GM12878 (cell line): Measurements from ENCODE around the gene SPTAN1.

ENCODE experiments used
- CEBPB ChIP-seq, 2 experiments: fragments of 150-350 bp in 1 of 2; IDR thresholded peaks; 2 replicates each; pipeline ENCODE4 v1.6.1; 2012 to 2014; ENCODE audit warnings: low read depth in 2 of 2, low read length in 2 of 2, borderline replicate concordance in 1 of 2, inconsistent platforms in 1 of 2
- CTCF ChIP-seq, 3 experiments: IDR thresholded peaks in 2 of 3; conservative IDR thresholded peaks in 1 of 3; 2 replicates each; pipeline ENCODE4 v1.5.1; 2011; ENCODE audit warnings: low read depth in 3 of 3, low read length in 3 of 3, mild to moderate bottlenecking in 3 of 3, control low read depth in 2 of 3, moderate library complexity in 2 of 3, inconsistent platforms in 1 of 3, mixed read lengths in 1 of 3; ENCODE audit not compliant: control insufficient read depth in 2 of 3, insufficient read depth in 1 of 3; ENCODE audit errors: extremely low read depth in 1 of 3
- FOXK2 ChIP-seq: fragments of 450-650 bp; IDR thresholded peaks from 2 replicates; pipeline ENCODE4 v1.6.1; 2017; ENCODE audit warnings: mild to moderate bottlenecking, moderate library complexity
- MAX ChIP-seq: IDR thresholded peaks from 2 replicates; pipeline ENCODE4 v1.6.1; 2012; ENCODE audit warnings: low read depth, low read length, improper control_type of control experiment
- NR2C2 ChIP-seq: IDR thresholded peaks from 2 replicates; pipeline ENCODE4 v1.6.1; 2011; ENCODE audit warnings: borderline replicate concordance, low read depth; ENCODE audit not compliant: control insufficient read depth, insufficient read length
- PBX3 ChIP-seq: IDR thresholded peaks from 2 replicates; pipeline ENCODE4 v1.6.1; 2011; ENCODE audit warnings: mild to moderate bottlenecking, low read depth, low read length, moderate library complexity; ENCODE audit not compliant: insufficient replicate concordance
- POLR2A ChIP-seq: IDR thresholded peaks from 2 replicates; pipeline ENCODE4 v1.6.1; 2011; ENCODE audit warnings: low read depth, mild to moderate bottlenecking, low read length
- POLR2AphosphoS5 ChIP-seq: IDR thresholded peaks from 2 replicates; pipeline ENCODE4 v1.6.1; 2011; ENCODE audit warnings: mild to moderate bottlenecking, low read length, inconsistent platforms
- RAD21 ChIP-seq: IDR thresholded peaks from 2 replicates; pipeline ENCODE4 v1.6.1; 2011; ENCODE audit warnings: mild to moderate bottlenecking, low read depth, low read length, moderate library complexity; ENCODE audit not compliant: insufficient read depth
- RCOR1 ChIP-seq: conservative IDR thresholded peaks from 2 replicates; pipeline ENCODE4 v1.6.1; 2012; ENCODE audit warnings: low read depth, low read length, improper control_type of control experiment
- SIN3A ChIP-seq: IDR thresholded peaks from 2 replicates; pipeline ENCODE4 v1.6.1; 2012; ENCODE audit warnings: low read depth, low read length, improper control_type of control experiment
- SREBF2 ChIP-seq: IDR thresholded peaks from 2 replicates; pipeline ENCODE4 v1.6.1; 2012; ENCODE audit warnings: mild to moderate bottlenecking, low read length
- TAF1 ChIP-seq: IDR thresholded peaks from 2 replicates; pipeline ENCODE4 v1.6.1; 2011; ENCODE audit warnings: mild to moderate bottlenecking, low read depth, low read length, borderline replicate concordance
- ZBTB4 ChIP-seq: fragments of 450-650 bp; formaldehyde crosslinking; IDR thresholded peaks from 2 replicates; pipeline ENCODE4 v1.4.0; 2022; ENCODE audit warnings: mild to moderate bottlenecking, moderate library complexity

- TF ChIP-seq TAF1 = no peak
- TF ChIP-seq CTCF (IDR thresholded peaks at IDR 0.05 in 2 of 3, conservative IDR thresholded peaks at IDR 0.05 in 1 of 3; ENCODE audit: control insufficient read depth in 2 of 3, extremely low read depth in 1 of 3, insufficient read depth in 1 of 3, low read depth in 3 of 3, low read length in 3 of 3) = no peak
- no peak for TF ChIP-seq POLR2A
- TF ChIP-seq CEBPB (IDR thresholded peaks at IDR 0.05; ENCODE audit: borderline replicate concordance in 1 of 2, low read depth in 2 of 2, low read length in 2 of 2) = no peak
- no peak for TF ChIP-seq SREBF2
- no peak for TF ChIP-seq FOXK2
- TF ChIP-seq RAD21 = no peak
- no peak for TF ChIP-seq RCOR1
- no peak for TF ChIP-seq POLR2AphosphoS5
- no peak for TF ChIP-seq NR2C2
- no peak for TF ChIP-seq SIN3A
- no peak for TF ChIP-seq PBX3
- TF ChIP-seq ZBTB4 (CRISPR knock-in tag) = no peak
- TF ChIP-seq MAX = no peak
These were observed 40.7 kb downstream of the SPTAN1 start for GRCh38 chr9:128593039-128593438.
